GM18870 (cell line): ENCODE measurements around the gene SHROOM2.
"Not testable (repeated sequence)": the region's sequence is repeated elsewhere in the genome, so short reads cannot be mapped to it uniquely, and the experiment has no call there.

Experiments used
- ATAC-seq: cut with Tn5 transposase; IDR thresholded peaks from one replicate; pipeline ENCODE4 v1.9.1; 2021; ENCODE audit warnings: moderate library complexity; ENCODE audit not compliant: unreplicated experiment

The SHROOM2 gene

DNA sequence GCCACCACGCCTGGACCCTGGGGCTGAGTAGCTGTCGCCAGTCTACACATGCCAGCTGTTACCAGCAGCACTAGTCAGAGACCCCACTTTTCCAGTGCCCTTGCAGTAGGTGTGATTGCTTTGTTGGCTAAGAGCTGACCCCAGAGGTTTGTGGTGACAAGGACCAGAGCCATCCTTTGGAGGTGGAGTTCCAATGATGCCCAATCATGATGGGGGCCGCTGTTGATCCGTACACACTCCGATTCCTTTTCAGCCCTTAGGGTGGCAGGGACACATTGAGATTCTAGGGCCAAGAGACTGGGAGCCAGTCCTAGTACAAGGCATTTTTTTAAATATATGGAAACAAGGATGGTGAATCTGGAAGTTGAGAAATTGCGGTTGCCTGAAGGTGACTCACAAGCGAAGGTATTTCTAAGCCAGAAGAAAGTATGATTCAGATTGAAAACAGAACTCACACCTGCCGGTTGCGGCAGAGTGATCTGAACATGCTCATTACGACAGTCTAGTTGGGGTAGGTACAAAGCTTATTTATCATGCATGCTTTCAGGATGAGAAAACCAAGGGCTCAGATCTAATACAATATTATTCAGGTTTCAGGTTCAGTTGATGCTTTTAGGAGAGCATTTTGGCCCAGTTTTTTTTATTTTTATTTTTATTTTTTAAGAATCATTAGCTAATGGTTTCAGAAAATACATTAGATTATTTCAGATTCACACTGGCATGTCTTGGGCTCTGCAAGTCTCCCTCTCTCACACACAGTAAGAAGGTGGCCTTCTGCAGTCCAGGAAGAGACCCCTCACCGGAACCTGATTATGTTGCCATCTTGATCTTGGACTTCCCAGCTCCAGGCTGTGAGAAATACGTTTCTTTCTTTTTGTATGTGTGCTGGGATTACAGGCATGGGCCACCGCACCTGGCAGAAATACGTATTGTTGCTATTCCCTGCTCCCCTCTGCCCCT is 43.4 kb downstream of the SHROOM2 start:
- ATAC-seq = peak; percentile 97

DNA sequence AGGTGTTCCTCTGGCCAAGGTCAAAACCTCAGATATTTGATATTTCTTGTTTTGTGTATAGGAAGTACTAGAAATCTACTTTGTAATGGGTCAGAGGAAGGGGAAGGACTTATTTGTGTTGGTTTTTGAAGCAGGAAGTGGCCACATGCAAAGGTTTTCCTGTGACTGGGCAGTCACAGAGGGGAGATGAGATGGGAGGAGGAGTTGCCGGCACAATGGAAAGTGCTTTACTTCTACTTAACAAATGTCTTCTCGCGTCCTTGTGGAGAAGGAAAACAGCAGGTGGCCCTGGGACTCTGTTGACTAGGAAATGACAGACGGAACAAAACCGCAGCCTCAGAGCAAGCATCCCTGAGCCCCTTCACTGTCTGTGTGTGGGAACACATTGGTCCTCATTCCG is 46.6 kb downstream of the SHROOM2 start:
- no peak for ATAC-seq

DNA sequence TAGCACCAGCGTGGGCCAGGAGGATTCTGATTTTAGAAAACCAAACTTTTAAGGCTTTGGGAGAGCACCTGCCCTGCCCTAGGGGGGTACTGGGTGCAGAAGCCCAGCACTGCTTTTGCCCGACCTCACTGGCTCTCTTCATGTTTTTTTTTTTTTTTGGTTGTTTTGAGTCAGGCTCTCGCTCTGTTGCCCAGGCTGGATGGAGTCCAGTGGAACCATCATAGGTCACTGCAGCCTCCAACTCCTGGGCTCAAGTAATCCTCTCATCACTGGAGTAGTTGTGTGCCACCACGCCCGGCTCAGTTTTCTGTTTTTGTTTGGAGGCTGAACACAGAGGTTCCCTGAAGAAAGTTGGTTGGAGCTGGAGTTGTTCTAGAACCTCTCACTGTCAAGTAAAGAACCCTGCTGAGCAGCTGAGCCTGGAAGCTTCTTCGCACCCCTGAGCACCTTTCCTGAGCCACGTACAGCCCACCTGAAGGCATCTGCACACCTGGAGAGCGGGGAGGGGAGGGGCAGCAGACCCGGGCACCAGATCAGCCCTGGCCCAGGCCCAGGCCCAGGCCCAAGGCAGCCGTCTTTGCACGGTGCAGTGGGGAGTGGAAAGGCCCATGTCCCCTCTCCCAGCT is 49.5 kb downstream of the SHROOM2 start:
- no peak for ATAC-seq

DNA sequence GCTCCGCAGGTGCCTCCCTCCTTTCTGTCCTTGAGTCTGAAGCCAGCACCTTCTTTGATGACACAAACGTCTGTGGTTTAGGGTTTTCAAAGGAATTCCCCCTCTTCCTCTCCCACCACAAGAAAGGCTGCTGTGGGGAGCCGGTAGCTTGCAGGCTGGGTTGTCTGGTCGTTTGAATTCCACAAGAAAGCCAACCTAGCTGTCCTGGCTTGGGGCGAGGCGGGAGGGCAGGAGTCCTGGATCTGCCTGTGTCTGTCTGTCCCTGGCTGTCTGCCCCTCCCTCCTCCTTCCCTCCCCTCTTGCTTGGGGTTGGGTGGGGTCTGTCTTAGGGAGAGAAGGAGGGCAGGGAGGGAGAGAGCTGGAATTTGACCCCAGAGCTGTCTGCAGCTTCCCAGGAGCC is 56.3 kb downstream of the SHROOM2 start:
- no peak for ATAC-seq

DNA sequence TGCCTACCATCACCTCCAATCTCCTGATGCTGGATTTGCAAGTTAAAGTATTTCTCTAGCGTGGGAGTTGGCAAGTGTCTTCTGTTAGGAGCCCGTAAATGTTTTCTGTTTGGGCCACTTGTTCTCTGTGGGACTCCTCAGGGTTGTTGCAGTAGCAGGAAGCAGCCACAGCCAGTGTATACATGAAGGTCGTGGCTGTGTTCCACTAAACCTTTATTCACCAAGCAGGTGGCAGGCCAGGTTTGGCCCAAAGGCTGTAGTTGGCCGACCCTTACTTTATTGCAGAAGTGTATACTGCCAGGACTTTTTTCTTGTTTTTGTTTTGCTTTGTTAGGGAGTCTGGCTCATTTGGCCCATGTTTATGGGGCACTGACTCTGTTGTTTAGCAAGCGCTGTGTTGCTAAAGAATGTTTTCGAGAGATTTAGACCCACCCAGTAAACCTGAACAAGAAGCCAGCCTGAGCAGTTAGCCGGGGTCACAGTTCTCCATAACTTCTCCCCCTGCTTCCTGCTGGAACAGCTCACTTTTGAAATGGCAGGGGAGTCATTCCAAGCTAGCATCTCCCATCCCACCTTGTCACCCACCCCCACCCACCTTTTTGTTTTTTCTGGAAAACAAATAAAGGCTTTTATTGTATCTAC is 58.8 kb downstream of the SHROOM2 start:
- ATAC-seq = no peak

DNA sequence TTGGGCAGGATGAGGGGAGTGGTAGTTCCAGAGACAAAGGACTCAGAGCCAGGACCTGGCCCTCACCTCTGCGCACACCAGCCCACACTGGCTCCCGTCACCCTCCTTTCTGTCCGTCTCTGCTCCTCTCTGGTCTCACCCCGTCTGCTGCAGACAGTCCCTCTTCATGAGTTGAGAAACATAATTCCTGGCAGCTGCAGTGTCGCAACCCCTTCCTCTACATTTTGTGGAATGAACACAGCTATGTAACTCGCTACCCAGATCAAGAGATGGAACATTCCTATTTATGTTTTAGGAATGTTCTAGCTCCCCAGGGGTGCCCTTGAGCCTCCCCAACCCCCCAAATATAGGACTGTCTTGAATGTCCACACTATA is 59.3 kb downstream of the SHROOM2 start:
- ATAC-seq = no peak

DNA sequence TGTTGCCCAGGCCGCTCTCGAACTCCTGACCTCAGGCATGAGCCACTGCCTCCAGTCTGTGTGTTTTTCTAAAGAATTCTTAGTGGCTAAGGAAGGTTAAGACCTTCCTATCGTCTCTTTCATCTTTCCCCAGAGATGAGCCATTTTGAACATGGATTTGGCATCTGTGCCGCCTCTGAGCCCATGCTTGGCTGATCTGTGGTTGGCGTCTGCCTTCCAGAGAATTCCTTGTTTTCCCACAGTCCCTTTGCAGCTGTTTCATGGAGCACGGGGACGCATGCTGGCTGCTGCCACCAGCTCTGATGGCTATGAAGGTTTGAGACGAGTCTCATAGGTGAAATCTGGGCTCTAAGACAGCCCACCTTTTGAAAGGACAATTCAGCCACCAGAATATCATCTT is 60.4 kb downstream of the SHROOM2 start:
- no peak for ATAC-seq

DNA sequence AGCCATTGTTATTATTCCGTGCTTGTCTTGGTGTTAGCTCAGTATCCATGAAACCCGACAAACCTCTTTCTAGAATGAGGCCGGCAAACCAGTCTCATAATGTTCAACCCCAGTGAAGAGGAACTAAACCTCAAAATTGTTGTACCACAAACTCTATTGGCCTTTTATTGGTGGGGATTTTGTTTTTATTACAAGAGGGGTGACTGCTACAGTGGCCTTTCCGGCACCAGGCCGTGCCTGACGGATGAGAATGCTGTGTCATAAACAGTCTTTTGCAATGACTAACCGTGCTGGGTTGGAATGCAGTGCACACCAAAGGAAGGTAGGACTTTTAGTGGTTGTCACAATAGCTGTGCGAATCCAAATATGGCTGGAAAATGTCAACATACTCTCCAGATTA is 60.8 kb downstream of the SHROOM2 start:
- ATAC-seq = no peak

DNA sequence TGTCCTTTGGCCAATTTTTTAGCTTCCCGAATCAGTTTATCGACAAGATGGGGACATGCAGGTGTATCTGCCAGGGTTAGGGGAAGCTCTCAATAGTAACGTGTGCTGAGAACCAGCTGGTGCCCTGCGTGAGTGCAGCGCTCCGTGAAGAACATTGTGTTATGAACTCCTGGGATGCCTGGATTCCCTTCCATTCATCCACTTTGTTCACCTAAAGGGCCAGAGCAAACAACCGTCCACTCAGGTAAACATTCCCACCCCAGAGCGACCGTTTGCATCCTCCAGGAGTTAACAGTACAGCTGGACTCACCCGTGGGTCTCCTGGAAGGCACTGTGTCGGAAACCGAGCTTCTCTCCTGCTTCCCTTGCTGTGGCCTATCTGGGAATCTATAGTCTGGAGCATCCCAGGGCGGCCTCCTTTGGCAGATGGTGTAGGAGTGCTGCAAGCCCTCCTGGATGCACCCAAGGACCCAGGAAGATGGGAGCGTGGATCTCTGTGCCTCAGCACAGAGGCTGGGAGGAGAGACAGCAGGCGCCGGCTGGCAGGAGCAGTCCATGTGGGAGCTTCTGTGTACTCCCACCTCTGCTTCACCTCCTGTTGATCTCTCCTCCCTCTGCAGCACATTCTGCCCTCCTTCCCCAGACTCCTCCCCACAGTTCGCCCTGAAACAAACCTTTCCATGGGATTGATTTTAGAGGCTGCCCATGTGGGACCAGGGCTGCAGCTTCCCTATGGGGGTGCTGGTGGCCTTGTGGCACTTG is 62.7 kb downstream of the SHROOM2 start:
- ATAC-seq = no peak

DNA sequence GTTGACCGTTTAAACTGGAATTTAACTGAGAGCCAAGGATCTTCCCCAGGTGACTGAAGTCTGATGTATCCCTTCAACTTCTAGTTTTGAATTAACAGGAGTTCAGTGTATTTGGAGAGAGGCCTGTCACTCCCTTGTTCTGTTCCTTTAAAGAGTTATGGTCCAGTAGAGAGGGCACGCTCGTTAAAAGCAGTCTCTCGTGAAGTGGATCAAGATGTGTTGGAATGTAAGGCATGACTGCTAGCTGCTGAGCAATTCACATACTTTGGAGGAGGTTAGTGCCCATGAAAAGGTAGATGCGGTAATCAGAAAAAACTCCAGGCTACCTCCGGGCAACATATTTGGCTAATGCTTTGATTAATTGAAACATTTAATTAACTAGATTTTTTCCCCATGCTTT is 65.7 kb downstream of the SHROOM2 start:
- no peak for ATAC-seq

DNA sequence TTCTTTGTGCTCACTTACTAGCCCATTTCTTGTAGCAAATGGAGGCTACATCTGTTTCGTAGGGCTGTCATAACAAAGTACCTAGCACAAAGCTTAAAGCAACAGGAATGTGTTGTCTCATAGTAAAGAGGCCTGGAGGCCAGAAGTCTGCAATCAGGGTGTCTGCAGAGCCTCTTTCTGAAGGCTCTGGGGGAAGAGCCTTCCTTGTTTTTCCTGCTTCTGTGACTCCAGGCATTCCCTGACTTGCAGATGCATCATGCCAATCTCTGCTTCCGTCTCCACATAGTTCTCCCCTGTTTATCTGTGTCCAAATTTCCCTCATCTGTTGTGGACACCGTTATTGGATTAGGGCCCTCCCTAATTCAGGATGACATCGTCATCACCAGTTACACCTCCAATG is 67.1 kb downstream of the SHROOM2 start:
- no peak for ATAC-seq

DNA sequence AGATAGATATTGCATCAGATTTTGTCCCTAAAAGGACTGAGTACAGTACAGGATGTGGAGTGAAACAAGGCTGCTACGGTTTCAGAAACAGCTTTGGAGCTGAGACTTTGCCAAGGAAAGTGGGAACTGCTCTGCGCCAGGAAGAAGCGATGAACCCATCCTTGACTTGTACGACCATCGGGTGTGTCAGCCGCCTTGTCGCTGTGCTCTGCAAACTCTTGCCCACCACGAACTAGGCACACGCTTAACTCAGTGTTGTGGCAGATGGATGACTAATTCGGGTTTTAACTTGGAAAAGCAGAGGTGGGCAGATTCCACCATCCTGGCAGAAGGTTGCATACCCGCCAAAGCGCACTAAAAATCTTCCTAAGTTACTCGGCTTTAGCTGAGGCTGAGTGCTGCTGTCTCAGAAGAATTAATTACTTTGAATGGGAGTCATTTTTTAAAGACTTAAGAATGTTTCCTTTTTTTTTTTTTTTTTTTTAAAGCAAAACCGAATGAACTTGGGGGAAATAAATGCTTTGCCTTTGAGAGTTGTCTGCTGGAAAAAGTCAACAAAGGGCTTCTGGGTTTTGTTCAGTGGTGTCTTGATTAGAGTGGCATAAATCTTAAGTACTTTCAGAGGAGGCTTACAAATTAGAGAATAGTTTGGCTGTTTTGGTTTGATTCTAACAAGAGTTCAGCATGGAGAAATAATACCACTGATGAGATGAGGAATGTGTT is 69.5 kb downstream of the SHROOM2 start:
- no peak for ATAC-seq

DNA sequence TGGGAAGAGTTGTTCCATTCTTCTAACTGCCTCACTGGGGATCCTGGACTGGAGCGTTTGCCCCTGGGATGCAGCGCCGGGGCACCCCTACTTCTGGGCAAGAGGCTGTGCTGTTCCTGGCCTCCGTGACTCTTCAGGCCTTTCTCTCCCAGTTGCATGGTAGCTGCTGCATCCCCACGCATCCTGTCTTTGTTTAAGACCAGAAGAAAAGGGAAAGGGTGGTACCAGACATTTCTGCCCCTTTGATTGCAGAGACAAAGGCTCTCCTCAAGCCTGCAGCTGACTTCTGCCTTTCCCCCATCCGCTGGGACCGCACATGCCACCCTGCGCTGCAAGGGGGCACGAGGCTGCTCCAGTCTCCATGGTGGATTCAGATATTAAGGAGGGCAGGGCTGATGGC is 70.4 kb downstream of the SHROOM2 start:
- ATAC-seq = no peak

DNA sequence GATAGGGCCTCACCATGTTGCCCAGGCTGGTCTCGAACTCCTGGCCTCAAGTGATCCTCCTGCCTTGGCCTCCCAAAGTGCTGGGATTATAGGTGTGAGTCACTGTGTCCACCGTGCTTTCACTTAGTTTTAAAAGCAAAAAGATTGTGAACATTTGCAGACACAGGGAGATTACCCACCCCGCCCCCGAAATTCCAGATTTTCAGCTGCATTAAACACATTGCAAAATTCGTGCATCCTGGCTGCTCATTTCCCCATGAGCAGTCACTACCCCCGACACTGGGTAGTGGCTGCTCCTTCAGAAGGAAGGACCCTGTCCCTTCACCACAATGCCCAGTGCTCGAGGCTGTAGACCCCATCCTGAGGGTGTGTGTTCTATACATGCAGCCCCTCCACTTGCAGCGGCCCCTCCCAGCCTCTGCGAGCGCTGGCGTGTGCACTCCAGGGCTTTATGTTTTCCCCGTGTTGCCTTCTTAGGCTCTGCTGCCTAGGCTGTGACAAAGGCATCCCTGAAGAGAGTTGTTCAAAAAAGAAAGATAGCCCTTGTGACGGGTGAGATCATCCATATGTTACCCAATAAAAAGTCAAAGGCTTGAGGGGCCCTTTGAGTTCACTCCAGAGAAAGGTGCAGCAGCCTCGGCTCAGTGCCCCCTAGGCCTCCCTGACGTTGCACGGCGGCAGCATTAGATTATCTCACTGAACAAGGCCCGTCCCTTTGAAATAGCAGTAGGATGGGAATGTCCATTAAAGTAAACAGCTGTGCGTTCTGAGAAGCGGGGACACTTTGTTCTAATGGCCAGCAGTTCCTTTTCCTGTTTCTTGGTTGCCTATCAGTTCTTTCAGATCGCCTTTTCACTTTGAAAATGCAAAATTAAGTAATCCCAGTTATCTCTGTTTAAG is 71.6 kb downstream of the SHROOM2 start:
- no peak for ATAC-seq

DNA sequence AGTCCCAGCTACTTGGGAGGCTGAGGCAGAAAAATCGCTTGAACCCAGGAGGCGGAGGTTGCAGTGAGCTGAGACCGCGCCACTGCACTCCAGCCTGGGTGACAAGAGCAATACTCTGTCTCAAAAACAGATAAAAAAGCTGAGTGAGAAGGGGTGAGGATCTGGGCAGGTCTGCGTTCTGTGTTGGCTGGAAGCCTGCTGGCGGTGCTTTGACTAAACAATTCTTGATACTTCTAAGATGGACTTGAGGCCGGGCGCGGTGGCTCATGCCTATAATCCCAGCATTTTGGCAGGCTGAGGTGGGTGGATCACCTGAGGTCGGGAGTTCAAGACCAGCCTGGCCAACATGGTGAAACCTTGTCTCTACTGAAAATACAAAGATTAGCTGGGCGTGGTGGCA is 72.5 kb downstream of the SHROOM2 start:
- ATAC-seq = not testable (repeated sequence)

DNA sequence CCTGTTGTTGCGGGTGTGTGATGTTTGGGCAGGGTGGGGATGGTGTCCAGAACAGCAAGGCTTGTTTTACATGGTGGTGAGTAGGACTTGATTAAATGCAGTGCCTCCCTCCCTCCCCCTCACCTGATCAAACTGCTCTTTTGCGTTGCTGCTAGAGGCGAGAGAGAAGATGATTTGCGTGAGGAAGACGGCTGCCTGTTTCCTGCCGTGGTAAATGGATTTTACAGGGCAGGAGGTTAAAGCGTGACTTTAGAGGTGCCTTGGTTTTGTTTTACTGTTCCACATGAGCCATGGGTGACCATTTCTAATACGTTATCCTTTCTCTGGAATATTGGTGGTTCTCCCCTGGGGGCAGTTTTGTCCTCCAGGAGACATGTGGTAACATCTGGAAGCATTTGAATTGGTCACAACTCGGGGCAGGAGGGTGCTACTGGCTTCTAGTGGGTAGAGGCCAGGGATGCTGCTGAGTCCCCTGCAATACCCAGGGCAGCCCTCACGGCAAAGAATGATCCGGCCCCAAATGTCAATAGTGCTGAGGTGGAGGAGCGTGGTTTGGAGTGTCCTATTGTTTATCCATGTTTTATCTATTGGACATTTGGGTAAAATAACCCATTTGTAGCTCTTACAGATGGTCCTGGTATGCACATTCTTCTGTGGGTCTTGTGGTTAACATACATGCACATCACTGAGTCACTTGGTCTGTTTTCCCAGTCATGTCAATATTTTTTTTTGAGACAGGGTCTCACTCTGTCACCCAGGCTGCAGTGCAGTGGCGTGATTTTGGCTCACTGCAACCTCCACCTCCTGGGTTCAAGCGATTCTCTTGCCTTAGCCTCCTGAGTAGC is 73.7 kb downstream of the SHROOM2 start:
- no peak for ATAC-seq

DNA sequence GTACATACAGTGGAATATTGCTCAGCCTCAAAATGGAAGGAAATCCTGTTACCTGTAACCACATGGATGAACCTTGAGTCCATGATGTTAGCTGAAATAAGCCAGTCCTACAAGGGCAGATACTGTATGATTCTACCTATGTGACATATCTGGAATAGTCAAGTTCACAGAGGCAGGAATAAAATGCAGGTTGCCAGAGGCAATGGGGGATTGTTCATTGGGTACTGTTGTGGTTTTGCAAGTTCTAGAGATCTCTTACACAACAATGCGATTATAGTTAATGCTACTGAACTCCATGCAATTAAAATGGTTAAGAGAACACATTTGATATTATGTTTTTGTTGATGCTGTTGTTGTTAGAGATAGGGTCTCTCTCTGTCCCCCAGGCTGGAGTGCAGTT is 74.6 kb downstream of the SHROOM2 start:
- no peak for ATAC-seq

DNA sequence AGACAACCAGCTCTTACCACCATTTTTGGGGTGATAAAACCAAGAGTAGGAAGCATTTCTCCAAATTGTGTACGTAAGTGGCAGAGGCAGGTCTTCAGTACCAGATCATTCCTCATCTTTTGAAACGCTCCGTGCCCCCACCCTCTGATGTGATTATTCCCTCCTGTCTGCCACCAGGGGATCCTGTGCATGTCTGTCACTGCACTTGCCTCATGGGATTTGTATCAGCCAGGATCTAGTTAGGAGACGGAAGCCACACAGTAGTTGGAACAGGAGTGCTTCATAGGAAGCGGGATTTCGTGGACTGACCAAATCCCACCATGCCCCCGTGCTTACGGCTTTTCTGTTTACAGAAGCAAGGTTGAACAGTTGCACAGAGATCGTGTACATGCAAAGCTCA is 75.5 kb downstream of the SHROOM2 start:
- no peak for ATAC-seq

DNA sequence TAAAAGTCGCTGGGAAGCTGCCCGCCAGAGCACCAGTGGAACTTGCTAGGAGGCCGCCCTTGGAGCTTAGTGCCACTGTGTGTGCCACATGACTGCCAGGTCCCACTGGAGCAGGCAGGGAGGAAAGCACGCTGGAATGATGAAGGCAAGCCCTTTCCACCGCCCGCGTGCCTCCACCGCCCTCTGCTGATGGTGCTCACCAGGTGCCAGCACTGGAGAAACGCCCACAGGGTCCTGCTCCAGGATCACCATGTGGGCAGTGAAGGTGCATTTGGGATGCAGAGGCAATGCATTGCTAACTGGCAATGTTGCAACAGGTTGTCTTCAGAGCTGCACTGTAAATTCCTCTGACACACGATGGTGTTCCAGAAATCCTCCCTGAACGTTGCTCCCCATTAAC is 76.3 kb downstream of the SHROOM2 start:
- ATAC-seq = no peak
